B cell (primary cell): ENCODE data around the gene TAF8.

Experiments
- CTCF ChIP-seq: fragments of 200-600 bp; IDR thresholded peaks from one replicate; pipeline ENCODE4 v1.8.0; 2022; ENCODE audit warnings: antibody characterized with exemption, mild to moderate bottlenecking
- EZH2 ChIP-seq: IDR thresholded peaks from 2 replicates; pipeline ENCODE4 v1.6.1; 2012; ENCODE audit warnings: borderline replicate concordance, low read depth, mild to moderate bottlenecking, moderate library complexity, low read length; ENCODE audit not compliant: insufficient read depth, poor library complexity, severe bottlenecking

DNA sequence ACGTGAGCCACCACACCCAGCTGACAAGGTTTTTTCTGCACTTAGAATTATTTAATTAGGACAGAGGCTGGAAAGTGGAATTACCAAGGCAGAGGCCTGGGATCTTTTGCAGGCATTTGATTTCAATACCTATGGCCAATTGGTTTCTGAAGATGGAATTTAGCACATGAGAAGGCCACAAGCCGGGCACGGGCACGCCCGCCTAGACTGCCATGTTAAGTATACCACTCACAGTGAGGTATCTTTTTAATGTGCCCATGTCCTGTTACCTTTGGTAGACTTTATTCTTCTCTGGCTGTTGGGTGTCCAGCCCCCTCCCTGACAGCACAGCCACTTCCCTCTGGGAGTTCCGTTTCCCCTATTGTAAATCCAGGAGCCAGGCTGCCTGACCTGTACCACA, 18.0 kb upstream of the TAF8 start:
- TF ChIP-seq CTCF, result no peak
- TF ChIP-seq EZH2, result no peak
